DMS53 treated with DMSO at 0.1 percent for 48 hours (cell line): Measurements from ENCODE around the gene PHETA1.
A peak's percentile ranks its signal among the peaks of the same experiment; 100 is the strongest.
"Not testable (repeated sequence)": the region's sequence is repeated elsewhere in the genome, so short reads cannot be mapped to it uniquely, and the experiment has no call there.

Source experiments
- DNase-seq: peaks from one replicate; lab custom pipeline; 2025; ENCODE audit not compliant: unreplicated experiment; lab: John Stamatoyannopoulos, UW

Gene PHETA1

GRCh38 chr12:111405859-111406473 is 37.1 kb upstream of the PHETA1 start, which contains the start of gene SH2B3:
TSS of gene SH2B3 (plus strand) at chr12:111405923. CDS start at chr12:111418146, 12,223 bp downstream.
- peak; percentile 64 for DNase-seq

GRCh38 chr12:111405149-111405858 is 36.4 kb upstream of the PHETA1 start:
- DNase-seq: peak; percentile 77

GRCh38 chr12:111404362-111405148 is 35.7 kb upstream of the PHETA1 start:
- DNase-seq: no peak

GRCh38 chr12:111402490-111402824 is 33.6 kb upstream of the PHETA1 start:
- not testable (repeated sequence) for DNase-seq

GRCh38 chr12:111401167-111401605 is 32.3 kb upstream of the PHETA1 start:
- DNase-seq: no peak

- DNase-seq: not testable (repeated sequence)
These were observed 31.0 kb upstream of the PHETA1 start for GRCh38 chr12:111399741-111400404.

- DNase-seq: no peak
These were observed 29.6 kb upstream of the PHETA1 start for GRCh38 chr12:111398530-111398929.

GRCh38 chr12:111396726-111397445 is 28.0 kb upstream of the PHETA1 start:
- DNase-seq: peak; percentile 62

- DNase-seq: not testable (repeated sequence)
These were observed 27.4 kb upstream of the PHETA1 start for GRCh38 chr12:111396271-111396670.

GRCh38 chr12:111395336-111396187 is 26.7 kb upstream of the PHETA1 start:
- no peak for DNase-seq

- DNase-seq: no peak
These were observed 25.6 kb upstream of the PHETA1 start for GRCh38 chr12:111394480-111394879.

GRCh38 chr12:111393700-111394300 is 24.9 kb upstream of the PHETA1 start:
- no peak for DNase-seq

- no peak for DNase-seq
These were observed 22.0 kb upstream of the PHETA1 start for GRCh38 chr12:111390910-111391309.

GRCh38 chr12:111389635-111390034 is 20.7 kb upstream of the PHETA1 start:
- DNase-seq: no peak

- no peak for DNase-seq
These were observed 18.9 kb upstream of the PHETA1 start for GRCh38 chr12:111387747-111388323.

- DNase-seq: no peak
These were observed 18.0 kb upstream of the PHETA1 start for GRCh38 chr12:111386885-111387284.

- DNase-seq: no peak
These were observed 15.7 kb upstream of the PHETA1 start for GRCh38 chr12:111384596-111384995.

GRCh38 chr12:111379942-111380554 is 11.2 kb upstream of the PHETA1 start:
- DNase-seq: no peak

GRCh38 chr12:111377440-111377839 is 8.5 kb upstream of the PHETA1 start:
- no peak for DNase-seq
